ENCODE measurements around the gene PHF2.

Gene PHF2

DNA sequence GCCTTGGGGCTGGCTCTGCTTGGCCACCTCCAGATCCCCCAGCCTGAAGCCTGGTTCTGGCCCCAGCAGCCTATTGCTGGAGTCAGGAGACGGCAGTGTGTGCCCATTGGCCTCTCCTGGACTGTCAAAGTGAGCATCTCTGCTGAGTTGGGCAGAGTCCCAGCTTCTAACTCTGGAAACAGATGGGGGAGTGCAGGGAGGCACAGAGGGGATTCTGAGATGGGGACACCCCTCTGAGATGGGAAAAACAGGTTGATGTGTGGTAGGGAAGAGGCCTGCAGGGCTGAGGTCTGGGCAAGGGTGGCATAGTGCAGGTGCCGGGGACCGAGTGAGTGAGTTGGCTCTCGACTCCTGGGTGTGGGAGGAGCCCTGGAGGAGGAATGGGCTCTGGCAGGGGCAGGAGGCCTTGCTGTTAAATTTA, 27.5 kb downstream of the PHF2 start:
- Histone ChIP-seq H3K27ac (ENCODE audit: low read depth, low read length) (no peak overlapping the region), H3K9me2 (replicated peaks; ENCODE audit: insufficient read depth, low read length) (no peaks in the 10 kb centered on the region), H3K4me2 (ENCODE audit: low read depth, low read length, poor library complexity, severe bottlenecking) (no peak overlapping the region), H3K9ac (ENCODE audit: low read length) (no peak overlapping the region), H3K4me3 (ENCODE audit: insufficient read depth, low read length, poor library complexity, severe bottlenecking) (no peak overlapping the region), H2AFZ (ENCODE audit: low read depth, low read length, severe bottlenecking) (no peak overlapping the region), H3F3A (ENCODE audit: insufficient read depth) (no peaks in the 10 kb centered on the region), H3K27me3 (ENCODE audit: low read length) (no peaks in the 10 kb centered on the region), H3K79me2 (ENCODE audit: insufficient read depth, low read length) (no peaks in the 10 kb centered on the region), H3K9me3 (ENCODE audit: insufficient read depth, low read length) (no peaks in the 10 kb centered on the region), H4K20me1 (ENCODE audit: low read depth, low read length) (no peaks in the 10 kb centered on the region), H3K36me3 (ENCODE audit: low read length) (no peaks in the 10 kb centered on the region)
- TF ChIP-seq, protein P1, sequence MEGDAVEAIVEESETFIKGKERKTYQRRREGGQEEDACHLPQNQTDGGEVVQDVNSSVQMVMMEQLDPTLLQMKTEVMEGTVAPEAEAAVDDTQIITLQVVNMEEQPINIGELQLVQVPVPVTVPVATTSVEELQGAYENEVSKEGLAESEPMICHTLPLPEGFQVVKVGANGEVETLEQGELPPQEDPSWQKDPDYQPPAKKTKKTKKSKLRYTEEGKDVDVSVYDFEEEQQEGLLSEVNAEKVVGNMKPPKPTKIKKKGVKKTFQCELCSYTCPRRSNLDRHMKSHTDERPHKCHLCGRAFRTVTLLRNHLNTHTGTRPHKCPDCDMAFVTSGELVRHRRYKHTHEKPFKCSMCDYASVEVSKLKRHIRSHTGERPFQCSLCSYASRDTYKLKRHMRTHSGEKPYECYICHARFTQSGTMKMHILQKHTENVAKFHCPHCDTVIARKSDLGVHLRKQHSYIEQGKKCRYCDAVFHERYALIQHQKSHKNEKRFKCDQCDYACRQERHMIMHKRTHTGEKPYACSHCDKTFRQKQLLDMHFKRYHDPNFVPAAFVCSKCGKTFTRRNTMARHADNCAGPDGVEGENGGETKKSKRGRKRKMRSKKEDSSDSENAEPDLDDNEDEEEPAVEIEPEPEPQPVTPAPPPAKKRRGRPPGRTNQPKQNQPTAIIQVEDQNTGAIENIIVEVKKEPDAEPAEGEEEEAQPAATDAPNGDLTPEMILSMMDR (IDR thresholded peaks at IDR 0.05; ENCODE audit: insufficient read depth, low read length, poor library complexity, severe bottlenecking): no peak
- TF ChIP-seq EZH2phosphoT487 (conservative IDR thresholded peaks at IDR 0.05; ENCODE audit: low read length): no peak

DNA sequence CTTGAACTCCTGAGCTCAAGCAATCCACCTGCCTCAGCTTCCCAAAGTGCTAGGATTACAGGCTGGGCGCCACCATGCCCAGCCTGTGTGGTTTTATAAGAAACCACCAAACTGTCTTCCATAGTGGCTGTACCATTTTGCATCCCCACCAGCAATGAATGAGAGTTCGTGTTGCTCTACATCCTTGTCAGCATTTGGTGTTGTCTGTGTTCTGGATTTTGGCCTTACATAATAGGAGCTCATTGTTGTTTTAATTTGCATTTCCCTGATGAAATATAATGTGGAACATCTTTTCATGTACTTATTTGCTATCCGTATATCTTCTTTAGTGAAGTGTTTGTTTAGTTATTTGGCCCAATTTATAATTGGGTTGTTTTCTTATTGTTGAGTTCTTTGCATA, 29.8 kb downstream of the PHF2 start:
- Histone ChIP-seq H3K27me3 (ENCODE audit: low read length) (no peaks in the 10 kb centered on the region), H2AFZ (ENCODE audit: low read depth, low read length, severe bottlenecking) (no peak overlapping the region), H3K4me2 (ENCODE audit: low read depth, low read length, poor library complexity, severe bottlenecking) (no peak overlapping the region), H3F3A (ENCODE audit: insufficient read depth) (no peaks in the 10 kb centered on the region), H3K79me2 (ENCODE audit: insufficient read depth, low read length) (no peaks in the 10 kb centered on the region), H3K27ac (ENCODE audit: low read depth, low read length) (no peak overlapping the region), H3K9me2 (replicated peaks; ENCODE audit: insufficient read depth, low read length) (no peaks in the 10 kb centered on the region), H3K4me3 (ENCODE audit: insufficient read depth, low read length, poor library complexity, severe bottlenecking) (no peak overlapping the region), H4K20me1 (ENCODE audit: low read depth, low read length) (no peaks in the 10 kb centered on the region), H3K9ac (ENCODE audit: low read length) (no peak overlapping the region), H3K9me3 (ENCODE audit: insufficient read depth, low read length) (no peaks in the 10 kb centered on the region), H3K36me3 (ENCODE audit: low read length) (no peaks in the 10 kb centered on the region)
- TF ChIP-seq, protein P1 (IDR thresholded peaks at IDR 0.05; ENCODE audit: insufficient read depth, low read length, poor library complexity, severe bottlenecking): no peak
- no peak for TF ChIP-seq EZH2phosphoT487 (conservative IDR thresholded peaks at IDR 0.05; ENCODE audit: low read length)

DNA sequence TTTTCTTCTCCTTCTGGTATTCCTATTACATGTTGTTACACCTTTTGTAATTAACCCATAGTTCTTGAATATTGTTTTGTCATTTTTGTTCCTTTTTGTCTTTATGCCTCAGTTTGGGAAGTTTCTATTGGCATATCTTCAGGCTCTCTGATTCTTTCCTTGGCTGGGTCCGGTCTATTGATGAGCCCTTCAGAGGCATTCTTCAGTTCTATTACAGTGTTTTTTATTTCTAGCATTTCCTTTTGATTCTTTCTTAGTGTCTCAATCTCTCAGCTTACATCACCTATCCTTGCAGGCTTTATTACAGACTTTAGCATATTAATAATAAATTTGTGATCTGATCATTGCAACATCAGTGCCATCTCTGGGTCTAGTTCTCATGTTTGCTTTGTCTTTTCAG, 33.8 kb downstream of the PHF2 start:
- no peak overlapping the region for H3K27ac ChIP-seq (ENCODE audit: low read depth, low read length)
- H3K27me3 ChIP-seq (ENCODE audit: low read length): no peaks in the 10 kb centered on the region
- H2AFZ ChIP-seq (ENCODE audit: low read depth, low read length, severe bottlenecking): no peak overlapping the region
- no peaks in the 10 kb centered on the region for H3K36me3 ChIP-seq (ENCODE audit: low read length)
- no peak overlapping the region for H3K4me2 ChIP-seq (ENCODE audit: low read depth, low read length, poor library complexity, severe bottlenecking)
- H3K79me2 ChIP-seq (ENCODE audit: insufficient read depth, low read length): no peaks in the 10 kb centered on the region
- H3F3A ChIP-seq (ENCODE audit: insufficient read depth): no peaks in the 10 kb centered on the region
- TF ChIP-seq, protein P1 (IDR thresholded peaks at IDR 0.05; ENCODE audit: insufficient read depth, low read length, poor library complexity, severe bottlenecking): no peak
- TF ChIP-seq EZH2phosphoT487 (conservative IDR thresholded peaks at IDR 0.05; ENCODE audit: low read length): no peak
- H3K9me2 ChIP-seq (replicated peaks; ENCODE audit: insufficient read depth, low read length): no peaks in the 10 kb centered on the region
- H3K4me3 ChIP-seq (ENCODE audit: insufficient read depth, low read length, poor library complexity, severe bottlenecking): no peak overlapping the region
- H4K20me1 ChIP-seq (ENCODE audit: low read depth, low read length): no peaks in the 10 kb centered on the region
- H3K9me3 ChIP-seq (ENCODE audit: insufficient read depth, low read length): no peaks in the 10 kb centered on the region
- H3K9ac ChIP-seq (ENCODE audit: low read length): no peak overlapping the region

All from SU-DHL-6 (cell line).